ENCODE measurements around the gene CSAD. TPM values are rescaled to one million over a fixed set of nuclear protein-coding genes. Genes with fewer than 3 reads are reported as not detected.
"Not testable (repeated sequence)": the region's sequence is repeated elsewhere in the genome, so short reads cannot be mapped to it uniquely, and the experiment has no call there.

Gene CSAD
- total RNA-seq, 1 experiment from 2014 or later, result 2.5 TPM

- Histone ChIP-seq H3K4me1 (replicated peaks) (peaks cover 5% of the 10 kb centered on the region; the same call in 1 of the 2 replicates), H3K27me3 (replicated peaks) (no peaks in the 10 kb centered on the region), H3K9me3 (replicated peaks) (no peaks in the 10 kb centered on the region), H3K36me3 (peaks cover 34% of the 10 kb centered on the region), H3K4me3 (no peak overlapping the region), H3K27ac (no peak overlapping the region)
- peak; percentile 68 to 84 for DNase-seq (ENCODE audit: low read depth in 1 of 2, low spot score in 2 of 2)
Observed at GRCh38 chr12:53213348-53213747, 32.6 kb upstream of the CSAD start.

GRCh38 chr12:53212931-53213330 is 32.2 kb upstream of the CSAD start:
- H3K9me3 ChIP-seq (replicated peaks), result no peaks in the 10 kb centered on the region
- H3K36me3 ChIP-seq, result peaks cover 34% of the 10 kb centered on the region

GRCh38 chr12:53211476-53212381 is 31.0 kb upstream of the CSAD start:
- Histone ChIP-seq H3K4me3 (no peak overlapping the region), H3K27me3 (replicated peaks) (no peaks in the 10 kb centered on the region), H3K9me3 (replicated peaks) (no peaks in the 10 kb centered on the region), H3K36me3 (peaks cover 34% of the 10 kb centered on the region), H3K27ac (no peak overlapping the region), H3K4me1 (replicated peaks) (peaks cover 5% of the 10 kb centered on the region; the same call in 1 of the 2 replicates)
- no peak for DNase-seq (ENCODE audit: low read depth in 1 of 2, low spot score in 2 of 2)

More at GRCh38 chr12:53212931-53213330, 32.2 kb upstream of the CSAD start:
- Histone ChIP-seq H3K4me3 (no peak overlapping the region), H3K27me3 (replicated peaks) (no peaks in the 10 kb centered on the region), H3K4me1 (replicated peaks) (peaks cover 5% of the 10 kb centered on the region; the same call in 1 of the 2 replicates), H3K27ac (no peak overlapping the region)
- DNase-seq (ENCODE audit: low read depth in 1 of 2, low spot score in 2 of 2), result no peak

GRCh38 chr12:53210843-53211242 is 30.1 kb upstream of the CSAD start:
- H3K27me3 ChIP-seq (replicated peaks), result no peaks in the 10 kb centered on the region
- no peak for DNase-seq (ENCODE audit: low read depth in 1 of 2, low spot score in 2 of 2)
- H3K4me1 ChIP-seq (replicated peaks), result peaks cover 9% of the 10 kb centered on the region
- no peak overlapping the region for H3K27ac ChIP-seq
- H3K36me3 ChIP-seq, result peaks cover 34% of the 10 kb centered on the region
- no peaks in the 10 kb centered on the region for H3K9me3 ChIP-seq (replicated peaks)
- H3K4me3 ChIP-seq, result no peak overlapping the region

GRCh38 chr12:53208877-53209463 is 28.2 kb upstream of the CSAD start:
- Histone ChIP-seq H3K4me3 (no peak overlapping the region), H3K9me3 (replicated peaks) (no peaks in the 10 kb centered on the region), H3K27ac (no peak overlapping the region), H3K27me3 (replicated peaks) (no peaks in the 10 kb centered on the region), H3K4me1 (replicated peaks) (peaks cover 13% of the 10 kb centered on the region), H3K36me3 (peaks cover 28% of the 10 kb centered on the region)
- no peak for DNase-seq (ENCODE audit: low read depth in 1 of 2, low spot score in 2 of 2)

- no peak for DNase-seq (ENCODE audit: low read depth in 1 of 2, low spot score in 2 of 2)
- Histone ChIP-seq H3K4me1 (replicated peaks) (peaks cover 12% of the 10 kb centered on the region), H3K9me3 (replicated peaks) (no peaks in the 10 kb centered on the region), H3K27ac (no peak overlapping the region), H3K36me3 (peaks cover 23% of the 10 kb centered on the region), H3K27me3 (replicated peaks) (no peaks in the 10 kb centered on the region), H3K4me3 (no peak overlapping the region)
Observed at GRCh38 chr12:53208435-53208834, 27.7 kb upstream of the CSAD start.

- no peaks in the 10 kb centered on the region for H3K27me3 ChIP-seq (replicated peaks)
- H3K9me3 ChIP-seq (replicated peaks), result no peaks in the 10 kb centered on the region
- no peak within 1 kb of the TSS for H3K27ac ChIP-seq
- H3K36me3 ChIP-seq, result peaks cover 11% of the 10 kb centered on the region; the same call in 1 of the 2 replicates
- H3K4me1 ChIP-seq (replicated peaks), result peaks cover 7% of the 10 kb centered on the region
- H3K4me3 ChIP-seq, result no peak within 1 kb of the TSS
- no peak for DNase-seq (ENCODE audit: low read depth in 1 of 2, low spot score in 2 of 2)
Observed at GRCh38 chr12:53207042-53207441, 26.3 kb upstream of the CSAD start, which contains the start of gene ITGB7. Gene ITGB7, minus strand, starts transcription at chr12:53207251. Its CDS starts 6,808 bp downstream, at chr12:53200443.

- Histone ChIP-seq H3K27ac (no peak overlapping the region), H3K9me3 (replicated peaks) (no peaks in the 10 kb centered on the region), H3K27me3 (replicated peaks) (no peaks in the 10 kb centered on the region), H3K36me3 (peaks cover 1% of the 10 kb centered on the region; the same call in 1 of the 2 replicates), H3K4me1 (replicated peaks) (peaks cover 7% of the 10 kb centered on the region), H3K4me3 (no peak overlapping the region)
- peak; percentile 39 to 77 for DNase-seq (ENCODE audit: low read depth in 1 of 2, low spot score in 2 of 2)
Observed at GRCh38 chr12:53205747-53206419, 25.2 kb upstream of the CSAD start.

GRCh38 chr12:53204351-53204750 is 23.6 kb upstream of the CSAD start:
- no peak overlapping the region for H3K27ac ChIP-seq
- DNase-seq (ENCODE audit: low read depth in 1 of 2, low spot score in 2 of 2), result no peak
- H3K36me3 ChIP-seq, result no peaks in the 10 kb centered on the region
- no peaks in the 10 kb centered on the region for H3K9me3 ChIP-seq (replicated peaks)
- H3K27me3 ChIP-seq (replicated peaks), result no peaks in the 10 kb centered on the region
- no peak overlapping the region for H3K4me3 ChIP-seq
- H3K4me1 ChIP-seq (replicated peaks), result peaks cover 7% of the 10 kb centered on the region

GRCh38 chr12:53202316-53202715 is 21.6 kb upstream of the CSAD start:
- H3K4me1 ChIP-seq (replicated peaks); H3K4me3 ChIP-seq; H3K27ac ChIP-seq; DNase-seq (ENCODE audit: low read depth in 1 of 2, low spot score in 2 of 2); H3K36me3 ChIP-seq; H3K9me3 ChIP-seq (replicated peaks); H3K27me3 ChIP-seq (replicated peaks): not testable (repeated sequence)

- Histone ChIP-seq H3K4me3 (no peak overlapping the region), H3K9me3 (replicated peaks) (no peaks in the 10 kb centered on the region), H3K36me3 (no peaks in the 10 kb centered on the region), H3K27me3 (replicated peaks) (no peaks in the 10 kb centered on the region), H3K4me1 (replicated peaks) (peaks cover 7% of the 10 kb centered on the region), H3K27ac (no peak overlapping the region)
- DNase-seq (ENCODE audit: low read depth in 1 of 2, low spot score in 2 of 2), result no peak
Observed at GRCh38 chr12:53201639-53202038, 20.9 kb upstream of the CSAD start.

GRCh38 chr12:53201177-53201541 is 20.4 kb upstream of the CSAD start:
- no peak for DNase-seq (ENCODE audit: low read depth in 1 of 2, low spot score in 2 of 2)
- H3K4me3 ChIP-seq, result no peak overlapping the region
- no peak overlapping the region for H3K27ac ChIP-seq

GRCh38 chr12:53200458-53201176 is 19.9 kb upstream of the CSAD start:
- Histone ChIP-seq H3K9me3 (replicated peaks) (no peaks in the 10 kb centered on the region), H3K4me3 (no peak overlapping the region), H3K27ac (no peak overlapping the region), H3K27me3 (replicated peaks) (no peaks in the 10 kb centered on the region), H3K4me1 (replicated peaks) (peaks cover under 1% of the 10 kb centered on the region), H3K36me3 (no peaks in the 10 kb centered on the region)
- no peak for DNase-seq (ENCODE audit: low read depth in 1 of 2, low spot score in 2 of 2)

More at GRCh38 chr12:53201177-53201541, 20.4 kb upstream of the CSAD start:
- no peaks in the 10 kb centered on the region for H3K27me3 ChIP-seq (replicated peaks)
- peaks cover 6% of the 10 kb centered on the region for H3K4me1 ChIP-seq (replicated peaks)
- H3K36me3 ChIP-seq, result no peaks in the 10 kb centered on the region
- H3K9me3 ChIP-seq (replicated peaks), result no peaks in the 10 kb centered on the region

All from SJSA1 (cell line).